ENCODE results near the gene OR2J1. TPM values are rescaled to one million over a fixed set of nuclear protein-coding genes. Genes with fewer than 3 reads are reported as not detected.

OR2J1 gene
- total RNA-seq, 1 experiment from 2014 or later: not detected

DNA sequence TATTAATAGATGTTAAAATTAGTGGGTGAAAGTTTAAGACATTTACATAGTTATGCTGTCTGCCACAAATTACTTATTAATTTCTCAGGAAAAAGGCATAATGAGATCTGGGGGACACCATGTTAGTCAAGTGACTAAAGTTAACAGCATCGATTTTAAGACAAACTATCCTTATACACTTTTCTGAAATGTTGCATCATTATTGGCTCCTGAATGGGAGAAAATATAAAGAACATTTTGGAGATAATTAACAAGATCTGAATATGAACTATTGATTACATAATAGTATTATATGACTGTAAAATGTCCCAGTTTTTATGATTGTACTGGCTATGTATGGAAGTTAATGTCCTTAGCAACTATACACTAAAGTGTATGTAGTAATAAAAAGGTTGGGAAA, 20.1 kb upstream of the OR2J1 start:
- no peak for TF ChIP-seq CTCF (IDR thresholded peaks at IDR 0.05; ENCODE audit: insufficient read depth in 1 of 2, low read depth in 1 of 2, low read length in 1 of 2, severe bottlenecking in 1 of 2, unreplicated experiment in 1 of 2)
- BruUV-seq (replicated peaks): no TSS peak
- Histone ChIP-seq H3K9me3 (no peaks in the 10 kb centered on the region), H3K27me3 (replicated peaks; ENCODE audit: control insufficient read depth, insufficient read depth, low read length) (no peaks in the 10 kb centered on the region), H3K4me3 (ENCODE audit: low read depth, low read length) (no peak overlapping the region), H3K4me1 (peaks cover 8% of the 10 kb centered on the region; the same call in 1 of the 2 replicates), H3K36me3 (ENCODE audit: control insufficient read depth, insufficient read depth, low read length) (no peaks in the 10 kb centered on the region)
- H3K9me3 Mint-ChIP-seq (ENCODE audit: unreplicated experiment): no peaks in the 10 kb centered on the region
- H3K27me3 Mint-ChIP-seq (ENCODE audit: insufficient read depth, unreplicated experiment): peaks cover 7% of the 10 kb centered on the region
- CTCF ChIA-PET: no interaction called here
- H3K4me1 Mint-ChIP-seq (ENCODE audit: low read depth, unreplicated experiment): peaks cover 9% of the 10 kb centered on the region
- no peak overlapping the region for H3K27ac Mint-ChIP-seq (ENCODE audit: unreplicated experiment)
- intact Hi-C loops (cut with micrococcal nuclease; ENCODE audit: unreplicated experiment): no loop called here
- no peaks in the 10 kb centered on the region for H3K36me3 Mint-ChIP-seq (ENCODE audit: insufficient read depth, unreplicated experiment)
- DNase-seq: no peak
- H3K4me3 Mint-ChIP-seq (ENCODE audit: unreplicated experiment): no peak overlapping the region
- POLR2A ChIA-PET: no interaction called here

GRCh38 chr6:29081312-29081711, 18.0 kb upstream of the OR2J1 start:
- Histone ChIP-seq H3K27me3 (replicated peaks; ENCODE audit: control insufficient read depth, insufficient read depth, low read length) (no peaks in the 10 kb centered on the region), H3K36me3 (ENCODE audit: control insufficient read depth, insufficient read depth, low read length) (no peaks in the 10 kb centered on the region), H3K9me3 (no peaks in the 10 kb centered on the region), H3K4me3 (ENCODE audit: low read depth, low read length) (no peak overlapping the region), H3K4me1 (no peaks in the 10 kb centered on the region)
- peaks cover 7% of the 10 kb centered on the region for H3K27me3 Mint-ChIP-seq (ENCODE audit: insufficient read depth, unreplicated experiment)
- no peaks in the 10 kb centered on the region for H3K4me1 Mint-ChIP-seq (ENCODE audit: low read depth, unreplicated experiment)
- H3K27ac Mint-ChIP-seq (ENCODE audit: unreplicated experiment): no peak overlapping the region
- H3K9me3 Mint-ChIP-seq (ENCODE audit: unreplicated experiment): no peaks in the 10 kb centered on the region
- BruUV-seq (replicated peaks): no TSS peak
- DNase-seq: no peak
- TF ChIP-seq CTCF (IDR thresholded peaks at IDR 0.05; ENCODE audit: insufficient read depth in 1 of 2, low read depth in 1 of 2, low read length in 1 of 2, severe bottlenecking in 1 of 2, unreplicated experiment in 1 of 2): no peak
- no peaks in the 10 kb centered on the region for H3K36me3 Mint-ChIP-seq (ENCODE audit: insufficient read depth, unreplicated experiment)
- intact Hi-C loops (cut with micrococcal nuclease; ENCODE audit: unreplicated experiment): no loop called here
- no peak overlapping the region for H3K4me3 Mint-ChIP-seq (ENCODE audit: unreplicated experiment)
- ChIA-PET POLR2A (no interaction called here), CTCF (no interaction called here)

DNA sequence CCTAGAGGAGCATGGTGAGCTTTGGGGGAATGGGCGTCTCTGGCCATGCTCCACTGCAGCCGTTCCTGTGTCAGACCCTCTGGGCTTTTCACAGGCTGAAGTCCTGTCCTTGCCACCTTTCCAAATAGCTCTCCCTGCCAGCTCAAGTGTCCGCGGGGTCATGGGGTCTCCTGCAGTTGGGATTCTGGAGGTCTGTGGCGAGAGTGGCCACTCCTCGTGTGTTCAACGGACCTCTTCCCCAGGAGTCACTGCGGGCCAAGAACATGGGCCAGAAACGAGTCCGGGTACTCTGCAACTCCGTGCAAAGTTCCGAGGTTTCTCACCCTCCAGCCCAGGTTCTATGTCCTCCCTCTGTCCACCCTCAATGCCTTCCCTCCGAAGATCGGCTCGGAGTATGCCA, 16.8 kb upstream of the OR2J1 start:
- no peaks in the 10 kb centered on the region for H3K9me3 ChIP-seq
- Mint-ChIP-seq H3K36me3 (ENCODE audit: insufficient read depth, unreplicated experiment) (no peaks in the 10 kb centered on the region), H3K27me3 (ENCODE audit: insufficient read depth, unreplicated experiment) (peaks cover 12% of the 10 kb centered on the region), H3K4me3 (ENCODE audit: unreplicated experiment) (no peak overlapping the region), H3K9me3 (ENCODE audit: unreplicated experiment) (no peaks in the 10 kb centered on the region), H3K27ac (ENCODE audit: unreplicated experiment) (no peak overlapping the region), H3K4me1 (ENCODE audit: low read depth, unreplicated experiment) (no peaks in the 10 kb centered on the region)
- no TSS peak for BruUV-seq (replicated peaks)
- no peaks in the 10 kb centered on the region for H3K36me3 ChIP-seq (ENCODE audit: control insufficient read depth, insufficient read depth, low read length)
- intact Hi-C loops (cut with micrococcal nuclease; ENCODE audit: unreplicated experiment): no loop called here
- no peaks in the 10 kb centered on the region for H3K4me1 ChIP-seq
- CTCF ChIA-PET: no interaction called here
- POLR2A ChIA-PET: no interaction called here
- no peaks in the 10 kb centered on the region for H3K27me3 ChIP-seq (replicated peaks; ENCODE audit: control insufficient read depth, insufficient read depth, low read length)
- no peak for DNase-seq
- H3K4me3 ChIP-seq (ENCODE audit: low read depth, low read length): no peak overlapping the region
- no peak for TF ChIP-seq CTCF (IDR thresholded peaks at IDR 0.05; ENCODE audit: insufficient read depth in 1 of 2, low read depth in 1 of 2, low read length in 1 of 2, severe bottlenecking in 1 of 2, unreplicated experiment in 1 of 2)
